Measurements from ENCODE around the gene SUN2. TPM values are rescaled to one million over a fixed set of nuclear protein-coding genes. Genes with fewer than 3 reads are reported as not detected.

SUN2 gene
- total and polyA plus RNA-seq, 2 of the 4 experiments (the other 2 are of a cell fraction), result 27.8 to 50.0 TPM

DNA sequence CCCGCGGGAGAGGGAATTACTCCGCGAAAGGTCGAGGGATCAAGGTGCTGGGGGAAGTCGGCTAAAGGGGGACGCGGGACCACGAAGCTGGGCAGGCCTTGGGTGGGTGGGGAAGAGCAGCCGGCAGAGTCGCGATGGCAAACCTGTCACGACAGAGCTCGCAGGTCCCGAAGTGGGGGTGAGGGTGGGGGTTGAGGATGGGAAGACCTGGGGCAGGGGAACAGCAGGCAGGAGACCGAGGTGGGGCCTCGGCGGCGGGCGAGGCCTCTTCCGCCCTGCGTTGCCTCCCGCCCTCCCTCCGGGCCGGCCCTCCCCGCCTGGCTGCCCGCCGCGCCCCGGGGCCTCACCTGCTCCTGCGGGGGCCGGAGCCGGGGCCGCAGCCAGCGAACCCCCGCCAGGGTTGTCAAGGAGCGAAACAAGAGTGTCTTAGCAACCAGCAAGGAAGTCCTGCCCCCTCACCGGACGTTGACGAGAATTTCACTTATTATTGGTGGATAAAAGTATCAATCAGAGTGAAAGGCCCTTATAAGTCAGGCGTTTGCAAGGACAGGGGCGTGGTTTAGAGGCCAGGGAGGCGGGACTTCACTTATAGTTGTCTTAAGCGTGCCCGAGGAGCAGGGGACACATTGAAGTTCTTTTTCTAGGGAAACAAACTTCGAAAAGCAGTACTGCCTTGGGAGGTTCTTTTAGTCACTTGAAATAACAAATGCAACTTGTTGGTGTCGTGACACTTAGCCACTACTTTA, 38.1 kb upstream of the SUN2 start, which contains the start of gene DNAL4:
Gene DNAL4 (minus strand): TSS at position 423 of the 746 bp plus-strand sequence. CDS start 11,412 bp downstream, outside the sequence.
- H3K36me3 ChIP-seq (ENCODE audit: control insufficient read depth, insufficient read depth, low read length), result peaks cover 6% of the 10 kb centered on the region
- peak within 1 kb of the TSS; percentile 94 for H2AFZ ChIP-seq (replicated peaks; ENCODE audit: low read length, poor library complexity)
- peak within 1 kb of the TSS; percentile 86 for H2AK5ac ChIP-seq (ENCODE audit: low read depth, low read length)
- peak within 1 kb of the TSS; percentile 74 for H4K5ac ChIP-seq (ENCODE audit: low read depth, low read length)
- H3K27me3 ChIP-seq (ENCODE audit: control insufficient read depth, insufficient read depth, low read length), result peaks cover 4% of the 10 kb centered on the region; the same call in 1 of the 2 replicates
- peak within 1 kb of the TSS; percentile 73 for H3K4me3 ChIP-seq (ENCODE audit: insufficient read depth, low read depth, low read length)
- POLR2A ChIA-PET (ENCODE audit: unreplicated experiment), result no interaction called here
- peak within 1 kb of the TSS; percentile 80 for H3K9ac ChIP-seq (ENCODE audit: low read depth, low read length)
- H3K56ac ChIP-seq (ENCODE audit: extremely low read depth, insufficient read depth, low read length), result peak within 1 kb of the TSS; percentile 5; the same call in 1 of the 2 replicates
- peak within 1 kb of the TSS; percentile 63 for H3K27ac ChIP-seq (ENCODE audit: insufficient read depth, low read length)
- peak within 1 kb of the TSS; percentile 59 for H2BK5ac ChIP-seq (ENCODE audit: low read depth, low read length, poor library complexity, severe bottlenecking)
- H2BK120ac ChIP-seq (ENCODE audit: low read depth, low read length), result peak within 1 kb of the TSS; percentile 50; the same call in 1 of the 2 replicates
- no peaks in the 10 kb centered on the region for H4K20me1 ChIP-seq (ENCODE audit: insufficient read depth, low read length)
- peak within 1 kb of the TSS; percentile 99 for H3K4me2 ChIP-seq (ENCODE audit: low read depth, low read length)
- H3K4me1 ChIP-seq (ENCODE audit: control insufficient read depth, insufficient read depth, low read length), result peaks cover 4% of the 10 kb centered on the region
- H3K18ac ChIP-seq (ENCODE audit: low read depth, low read length), result peak within 1 kb of the TSS; percentile 38
- H4K91ac ChIP-seq (ENCODE audit: insufficient read depth, low read depth, low read length), result peak within 1 kb of the TSS; percentile 71
- 0% methylated on average over 27 of the region's 47 CpGs; no CpG with 5 or more reads in 1 of the 2 experiments for WGBS, 2 experiments (ENCODE audit: extremely low coverage in 2 of 2, insufficient read length in 1 of 2)
- BruUV-seq (replicated peaks), result no TSS peak
- H3K14ac ChIP-seq (replicated peaks; ENCODE audit: low read depth, low read length), result peak within 1 kb of the TSS; percentile 95
- H2BK15ac ChIP-seq (ENCODE audit: low read depth, low read length), result 0 out of 3 replicates have a peak within 1 kb of the TSS, but pooled peaks have one; percentile 22
- peak within 1 kb of the TSS; percentile 84 to 99 for H4K8ac ChIP-seq (ENCODE audit: low read depth in 2 of 2, low read length in 2 of 2)
- H3K9me1 ChIP-seq (ENCODE audit: insufficient read depth, low read length), result peaks cover 23% of the 10 kb centered on the region
- peaks cover 6 to 31% of the 10 kb centered on the region in 2 experiments; a peak in 3 of 4 replicates for H3K79me1 ChIP-seq (ENCODE audit: low read depth in 1 of 2, low read length in 2 of 2)
- peak within 1 kb of the TSS; percentile 99 for H2AK9ac ChIP-seq (replicated peaks; ENCODE audit: low read depth, low read length, poor library complexity)
- ATAC-seq (ENCODE audit: low read depth), result peak; percentile 100
- peak within 1 kb of the TSS; percentile 72; the same call in 1 of the 2 replicates for H3K23ac ChIP-seq (ENCODE audit: low read depth, low read length)
- DNase-seq, result peak; percentile 98
- CTCF ChIA-PET, result no interaction called here
- H3K9me3 ChIP-seq (ENCODE audit: control insufficient read depth, insufficient read depth, low read length), result no peaks in the 10 kb centered on the region
- intact Hi-C loops (cut with micrococcal nuclease) (no loop called here), in situ Hi-C loops (cut with MboI; ENCODE audit: low sequenced_read_pairs) (no loop called here), dilution Hi-C loops (cut with HindIII; ENCODE audit: low sequenced_read_pairs, unreplicated experiment) (no loop called here)
- no peak within 1 kb of the TSS for H2BK20ac ChIP-seq (ENCODE audit: low read depth, low read length)
- peak within 1 kb of the TSS; percentile 73 for H3K4ac ChIP-seq (ENCODE audit: low read depth, low read length)
- TF ChIP-seq MXI1 (IDR thresholded peaks at IDR 0.05; ENCODE audit: borderline replicate concordance, low read depth, low read length) (peak; percentile 32; the same call in 1 of the 2 replicates), CHD1 (IDR thresholded peaks at IDR 0.05; ENCODE audit: low read depth, low read length) (no peak), RFX5 (IDR thresholded peaks at IDR 0.05; ENCODE audit: low read depth, low read length) (no peak), POLR2A (IDR thresholded peaks at IDR 0.05; ENCODE audit: low read depth, low read length) (no peak), FOS (IDR thresholded peaks at IDR 0.05; ENCODE audit: low read depth, low read length) (no peak), RAD21 (IDR thresholded peaks at IDR 0.05; ENCODE audit: low read length) (no peak), CEBPB (IDR thresholded peaks at IDR 0.05; ENCODE audit: low read depth, low read length) (no peak), SMC3 (IDR thresholded peaks at IDR 0.05; ENCODE audit: low read depth, low read length) (no peak), BHLHE40 (IDR thresholded peaks at IDR 0.05; ENCODE audit: low read depth, low read length) (no peak), RCOR1 (IDR thresholded peaks at IDR 0.05; ENCODE audit: insufficient replicate concordance, low read length) (no peak), NFE2L2 (IDR thresholded peaks at IDR 0.05; ENCODE audit: low read depth, low read length) (no peak), MAFK (IDR thresholded peaks at IDR 0.05; ENCODE audit: low read depth, low read length) (no peak)
- TF ChIP-seq, protein P1, sequence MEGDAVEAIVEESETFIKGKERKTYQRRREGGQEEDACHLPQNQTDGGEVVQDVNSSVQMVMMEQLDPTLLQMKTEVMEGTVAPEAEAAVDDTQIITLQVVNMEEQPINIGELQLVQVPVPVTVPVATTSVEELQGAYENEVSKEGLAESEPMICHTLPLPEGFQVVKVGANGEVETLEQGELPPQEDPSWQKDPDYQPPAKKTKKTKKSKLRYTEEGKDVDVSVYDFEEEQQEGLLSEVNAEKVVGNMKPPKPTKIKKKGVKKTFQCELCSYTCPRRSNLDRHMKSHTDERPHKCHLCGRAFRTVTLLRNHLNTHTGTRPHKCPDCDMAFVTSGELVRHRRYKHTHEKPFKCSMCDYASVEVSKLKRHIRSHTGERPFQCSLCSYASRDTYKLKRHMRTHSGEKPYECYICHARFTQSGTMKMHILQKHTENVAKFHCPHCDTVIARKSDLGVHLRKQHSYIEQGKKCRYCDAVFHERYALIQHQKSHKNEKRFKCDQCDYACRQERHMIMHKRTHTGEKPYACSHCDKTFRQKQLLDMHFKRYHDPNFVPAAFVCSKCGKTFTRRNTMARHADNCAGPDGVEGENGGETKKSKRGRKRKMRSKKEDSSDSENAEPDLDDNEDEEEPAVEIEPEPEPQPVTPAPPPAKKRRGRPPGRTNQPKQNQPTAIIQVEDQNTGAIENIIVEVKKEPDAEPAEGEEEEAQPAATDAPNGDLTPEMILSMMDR (conservative IDR thresholded peaks at IDR 0.05; ENCODE audit: low read depth, low read length), result no peak
- TF ChIP-seq, protein P2, sequence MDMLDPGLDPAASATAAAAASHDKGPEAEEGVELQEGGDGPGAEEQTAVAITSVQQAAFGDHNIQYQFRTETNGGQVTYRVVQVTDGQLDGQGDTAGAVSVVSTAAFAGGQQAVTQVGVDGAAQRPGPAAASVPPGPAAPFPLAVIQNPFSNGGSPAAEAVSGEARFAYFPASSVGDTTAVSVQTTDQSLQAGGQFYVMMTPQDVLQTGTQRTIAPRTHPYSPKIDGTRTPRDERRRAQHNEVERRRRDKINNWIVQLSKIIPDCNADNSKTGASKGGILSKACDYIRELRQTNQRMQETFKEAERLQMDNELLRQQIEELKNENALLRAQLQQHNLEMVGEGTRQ (IDR thresholded peaks at IDR 0.05; ENCODE audit: low read depth, low read length), result no peak
- TF ChIP-seq, protein P3, sequence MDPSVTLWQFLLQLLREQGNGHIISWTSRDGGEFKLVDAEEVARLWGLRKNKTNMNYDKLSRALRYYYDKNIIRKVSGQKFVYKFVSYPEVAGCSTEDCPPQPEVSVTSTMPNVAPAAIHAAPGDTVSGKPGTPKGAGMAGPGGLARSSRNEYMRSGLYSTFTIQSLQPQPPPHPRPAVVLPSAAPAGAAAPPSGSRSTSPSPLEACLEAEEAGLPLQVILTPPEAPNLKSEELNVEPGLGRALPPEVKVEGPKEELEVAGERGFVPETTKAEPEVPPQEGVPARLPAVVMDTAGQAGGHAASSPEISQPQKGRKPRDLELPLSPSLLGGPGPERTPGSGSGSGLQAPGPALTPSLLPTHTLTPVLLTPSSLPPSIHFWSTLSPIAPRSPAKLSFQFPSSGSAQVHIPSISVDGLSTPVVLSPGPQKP (IDR thresholded peaks at IDR 0.05; ENCODE audit: borderline replicate concordance, low read depth, low read length), result no peak
